Mammary epithelial cell (primary cell): ENCODE results near the gene EMP1.

Experiments
- EZH2 ChIP-seq: IDR thresholded peaks from 2 replicates; pipeline ENCODE4 v1.6.1; 2012; ENCODE audit warnings: low read length, inconsistent platforms, borderline replicate concordance
- TF ChIP-seq, protein P1 (sequence below), 2 donors: IDR thresholded peaks in 1 of 2; conservative IDR thresholded peaks in 1 of 2; 2 replicates each; pipeline ENCODE4 v1.5.1; 2011 to 2012; ENCODE audit warnings: inconsistent platforms in 2 of 2, low read length in 2 of 2, mild to moderate bottlenecking in 2 of 2, control low read depth in 1 of 2, low read depth in 1 of 2; ENCODE audit not compliant: insufficient read depth in 1 of 2; ENCODE audit errors: extremely low read depth in 1 of 2

DNA sequence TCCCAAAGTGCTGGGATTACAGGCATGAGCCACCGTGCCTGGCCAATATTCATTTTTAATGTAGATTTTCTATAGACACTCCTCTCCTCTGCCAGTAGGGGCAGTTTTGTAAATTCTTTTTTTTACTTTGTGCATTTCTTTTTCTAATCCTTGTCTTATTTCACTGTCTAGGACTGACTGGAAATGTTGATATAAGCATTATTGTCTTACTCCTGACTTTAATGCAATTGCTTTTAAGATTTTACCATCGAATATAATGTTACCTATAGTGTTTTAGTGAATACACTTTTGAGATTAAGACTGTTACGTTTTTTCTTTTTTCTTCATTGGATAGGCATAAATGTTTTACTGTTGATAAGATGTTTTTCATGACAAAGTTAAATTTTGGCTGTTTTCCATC lies 35.4 kb upstream of the EMP1 start:
- TF ChIP-seq, protein P1, sequence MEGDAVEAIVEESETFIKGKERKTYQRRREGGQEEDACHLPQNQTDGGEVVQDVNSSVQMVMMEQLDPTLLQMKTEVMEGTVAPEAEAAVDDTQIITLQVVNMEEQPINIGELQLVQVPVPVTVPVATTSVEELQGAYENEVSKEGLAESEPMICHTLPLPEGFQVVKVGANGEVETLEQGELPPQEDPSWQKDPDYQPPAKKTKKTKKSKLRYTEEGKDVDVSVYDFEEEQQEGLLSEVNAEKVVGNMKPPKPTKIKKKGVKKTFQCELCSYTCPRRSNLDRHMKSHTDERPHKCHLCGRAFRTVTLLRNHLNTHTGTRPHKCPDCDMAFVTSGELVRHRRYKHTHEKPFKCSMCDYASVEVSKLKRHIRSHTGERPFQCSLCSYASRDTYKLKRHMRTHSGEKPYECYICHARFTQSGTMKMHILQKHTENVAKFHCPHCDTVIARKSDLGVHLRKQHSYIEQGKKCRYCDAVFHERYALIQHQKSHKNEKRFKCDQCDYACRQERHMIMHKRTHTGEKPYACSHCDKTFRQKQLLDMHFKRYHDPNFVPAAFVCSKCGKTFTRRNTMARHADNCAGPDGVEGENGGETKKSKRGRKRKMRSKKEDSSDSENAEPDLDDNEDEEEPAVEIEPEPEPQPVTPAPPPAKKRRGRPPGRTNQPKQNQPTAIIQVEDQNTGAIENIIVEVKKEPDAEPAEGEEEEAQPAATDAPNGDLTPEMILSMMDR (conservative IDR thresholded peaks at IDR 0.05 in 1 of 2, IDR thresholded peaks at IDR 0.05 in 1 of 2; ENCODE audit: extremely low read depth in 1 of 2, insufficient read depth in 1 of 2, low read depth in 1 of 2, low read length in 2 of 2) = peak; percentile 31 to 40
- no peak for TF ChIP-seq EZH2
